Muscle layer of colon (tissue), 2 donors: ENCODE results near the gene TMEM223.

Experiments
- H3K27ac ChIP-seq: one replicate; pipeline ENCODE4 v1.7.0; 2013; ENCODE audit warnings: low read depth, mild to moderate bottlenecking, low read length, moderate library complexity
- H3K27me3 ChIP-seq, 2 donors: one replicate each; pipeline ENCODE4 v1.7.0; 2013; ENCODE audit warnings: low read length in 2 of 2, mild to moderate bottlenecking in 2 of 2; ENCODE audit not compliant: insufficient read depth in 2 of 2, control insufficient read depth in 1 of 2
- H3K36me3 ChIP-seq: one replicate; pipeline ENCODE4 v1.7.0; 2013; ENCODE audit warnings: mild to moderate bottlenecking, low read length; ENCODE audit not compliant: insufficient read depth
- H3K4me1 ChIP-seq: one replicate; pipeline ENCODE4 v1.7.0; 2013; ENCODE audit warnings: mild to moderate bottlenecking, low read length; ENCODE audit not compliant: insufficient read depth
- H3K4me3 ChIP-seq, 2 donors: one replicate each; pipeline ENCODE4 v1.7.0; 2013; ENCODE audit warnings: low read length in 2 of 2, low read depth in 1 of 2, mild to moderate bottlenecking in 1 of 2, moderate library complexity in 1 of 2
- H3K9ac ChIP-seq: one replicate; pipeline ENCODE4 v1.7.0; 2013; ENCODE audit warnings: low read length
- H3K9me3 ChIP-seq: one replicate; pipeline ENCODE4 v1.7.0; 2013; ENCODE audit warnings: mild to moderate bottlenecking, low read length
- donor health status: abdominal sarcoma.
- donor health status: Adenocarcinoma of cecum.

TMEM223 gene

GRCh38 chr11:62794201-62794775 is 2.5 kb upstream of the TMEM223 start:
- H3K9me3 ChIP-seq: no peaks in the 10 kb centered on the region
- no peak overlapping the region for H3K9ac ChIP-seq
- H3K27me3 ChIP-seq: no peaks in the 10 kb centered on the region
- H3K4me1 ChIP-seq: peaks cover 18% of the 10 kb centered on the region
- H3K4me3 ChIP-seq: no peak overlapping the region
- H3K27ac ChIP-seq: no peak overlapping the region
- H3K36me3 ChIP-seq: peaks cover 77% of the 10 kb centered on the region

- peaks cover 24% of the 10 kb centered on the region for H3K4me1 ChIP-seq
- H3K9ac ChIP-seq: peak overlapping the region; percentile 65
- H3K36me3 ChIP-seq: peaks cover 69% of the 10 kb centered on the region
Measured at GRCh38 chr11:62792202-62792575, 383 bp upstream of the TMEM223 start.

GRCh38 chr11:62789576-62789975 is 2.2 kb downstream of the TMEM223 start:
- H3K36me3 ChIP-seq: peaks cover 42% of the 10 kb centered on the region
- no peaks in the 10 kb centered on the region for H3K9me3 ChIP-seq
- no peak overlapping the region for H3K27ac ChIP-seq
- no peak overlapping the region for H3K9ac ChIP-seq
- H3K4me1 ChIP-seq: peaks cover 33% of the 10 kb centered on the region
- no peaks in the 10 kb centered on the region for H3K27me3 ChIP-seq
- no peak overlapping the region for H3K4me3 ChIP-seq

More at GRCh38 chr11:62792202-62792575, 383 bp upstream of the TMEM223 start:
- no peaks in the 10 kb centered on the region for H3K27me3 ChIP-seq
- peak overlapping the region; percentile 69 to 92 for H3K4me3 ChIP-seq
- H3K9me3 ChIP-seq: no peaks in the 10 kb centered on the region
- H3K27ac ChIP-seq: peak overlapping the region; percentile 88

GRCh38 chr11:62788991-62789390 is 2.8 kb downstream of the TMEM223 start:
- Histone ChIP-seq H3K27me3 (no peaks in the 10 kb centered on the region), H3K9me3 (no peaks in the 10 kb centered on the region), H3K4me3 (no peak overlapping the region), H3K4me1 (peaks cover 33% of the 10 kb centered on the region), H3K27ac (no peak overlapping the region), H3K36me3 (peaks cover 37% of the 10 kb centered on the region), H3K9ac (no peak overlapping the region)

GRCh38 chr11:62787005-62787759 is 4.6 kb downstream of the TMEM223 start, which contains the start of gene TMEM179B:
TMEM179B (plus strand) TSS chr11:62787402; CDS start chr11:62787432, 30 bp downstream.
- Histone ChIP-seq H3K27ac (peak within 1 kb of the TSS; percentile 87), H3K4me1 (peaks cover 27% of the 10 kb centered on the region), H3K36me3 (peaks cover 33% of the 10 kb centered on the region), H3K9me3 (no peaks in the 10 kb centered on the region), H3K27me3 (no peaks in the 10 kb centered on the region), H3K9ac (peak within 1 kb of the TSS; percentile 97), H3K4me3 (peak within 1 kb of the TSS; percentile 69 to 100)

GRCh38 chr11:62786318-62787004 is 5.3 kb downstream of the TMEM223 start:
- Histone ChIP-seq H3K36me3 (peaks cover 34% of the 10 kb centered on the region), H3K9ac (peak overlapping the region; percentile 97), H3K4me3 (peak overlapping the region; percentile 69 to 100), H3K27ac (peak overlapping the region; percentile 87), H3K4me1 (peaks cover 24% of the 10 kb centered on the region), H3K9me3 (no peaks in the 10 kb centered on the region), H3K27me3 (no peaks in the 10 kb centered on the region)

- peaks cover 12% of the 10 kb centered on the region for H3K4me1 ChIP-seq
- no peak overlapping the region for H3K27ac ChIP-seq
- H3K9ac ChIP-seq: no peak overlapping the region
- no peaks in the 10 kb centered on the region for H3K9me3 ChIP-seq
- peaks cover 22% of the 10 kb centered on the region for H3K36me3 ChIP-seq
- H3K4me3 ChIP-seq: no peak overlapping the region
- no peaks in the 10 kb centered on the region for H3K27me3 ChIP-seq
Measured at GRCh38 chr11:62782753-62783152, 9.1 kb downstream of the TMEM223 start.

GRCh38 chr11:62778441-62778840 is 13.4 kb downstream of the TMEM223 start:
- no peaks in the 10 kb centered on the region for H3K4me1 ChIP-seq
- H3K36me3 ChIP-seq: peaks cover 44% of the 10 kb centered on the region
- H3K9ac ChIP-seq: no peak overlapping the region
- H3K9me3 ChIP-seq: no peaks in the 10 kb centered on the region
- no peak overlapping the region for H3K4me3 ChIP-seq
- H3K27ac ChIP-seq: no peak overlapping the region
- H3K27me3 ChIP-seq: no peaks in the 10 kb centered on the region

- H3K9ac ChIP-seq: no peak overlapping the region
- peaks cover 38% of the 10 kb centered on the region for H3K36me3 ChIP-seq
- H3K27ac ChIP-seq: no peak overlapping the region
- no peaks in the 10 kb centered on the region for H3K27me3 ChIP-seq
- H3K4me1 ChIP-seq: no peaks in the 10 kb centered on the region
- H3K4me3 ChIP-seq: no peak overlapping the region
- H3K9me3 ChIP-seq: no peaks in the 10 kb centered on the region
Measured at GRCh38 chr11:62777389-62777788, 14.4 kb downstream of the TMEM223 start.

GRCh38 chr11:62775646-62776045 is 16.2 kb downstream of the TMEM223 start:
- Histone ChIP-seq H3K4me3 (no peak overlapping the region), H3K4me1 (peaks cover 6% of the 10 kb centered on the region), H3K27me3 (no peaks in the 10 kb centered on the region), H3K9me3 (no peaks in the 10 kb centered on the region), H3K27ac (no peak overlapping the region), H3K9ac (no peak overlapping the region), H3K36me3 (peaks cover 33% of the 10 kb centered on the region)

GRCh38 chr11:62774407-62774806 is 17.4 kb downstream of the TMEM223 start:
- Histone ChIP-seq H3K4me1 (peaks cover 19% of the 10 kb centered on the region), H3K27ac (no peak overlapping the region), H3K27me3 (no peaks in the 10 kb centered on the region), H3K9me3 (no peaks in the 10 kb centered on the region), H3K36me3 (peaks cover 33% of the 10 kb centered on the region), H3K4me3 (no peak overlapping the region), H3K9ac (no peak overlapping the region)
